ENCODE results near the gene RAB7B. TPM values are rescaled to one million over a fixed set of nuclear protein-coding genes. Genes with fewer than 3 reads are reported as not detected.
"Not testable (repeated sequence)": the region's sequence is repeated elsewhere in the genome, so short reads cannot be mapped to it uniquely, and the experiment has no call there.

RAB7B gene
- polyA plus RNA-seq, result not detected

GRCh38 chr1:206002871-206003801 lies at the start of gene RAB7B:
Gene RAB7B, minus strand, starts transcription at chr1:206003395. Its CDS starts 9,260 bp downstream, at chr1:205994135.
- Mint-ChIP-seq H3K4me3 (no peak within 1 kb of the TSS), H3K4me1 (peaks cover 0 to 5% (median 0%) of the 10 kb centered on the region in 3 donors), H3K9me3 (no peaks in the 10 kb centered on the region), H3K36me3 (no peaks in the 10 kb centered on the region), H3K27me3 (no peaks in the 10 kb centered on the region), H3K27ac (no peak within 1 kb of the TSS)

DNA sequence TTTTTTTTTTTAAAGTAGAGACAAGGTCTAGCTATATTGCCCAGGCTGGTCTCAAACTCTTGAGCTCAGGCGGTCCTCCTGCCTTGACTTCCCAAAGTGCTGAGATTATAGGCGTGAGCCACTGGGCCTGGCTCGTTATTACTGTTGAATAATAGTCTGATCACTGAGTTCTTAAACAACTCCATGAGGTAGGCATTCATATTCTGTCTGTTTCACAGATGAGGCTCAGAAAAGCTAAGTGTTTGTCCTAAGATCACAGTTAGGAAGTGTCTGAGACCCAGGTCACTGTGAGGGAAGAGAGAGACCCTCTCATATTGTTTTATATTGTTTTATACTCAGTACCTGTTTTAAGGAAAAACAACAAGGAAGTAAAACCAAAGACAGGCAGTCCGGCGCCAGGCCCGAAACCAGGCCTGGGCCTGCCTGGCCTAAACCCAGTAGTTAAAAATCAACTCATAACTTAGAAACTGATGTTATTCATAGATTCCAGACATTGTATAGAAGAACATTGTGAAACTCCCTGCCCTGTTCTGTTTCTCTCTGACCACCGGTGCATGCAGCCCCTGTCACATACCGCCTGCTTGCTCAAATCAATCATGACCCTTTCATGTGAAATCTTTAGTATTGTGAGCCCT lies 49.2 kb upstream of the RAB7B start:
- H3K9me3 Mint-ChIP-seq, H3K27me3 Mint-ChIP-seq, H3K36me3 Mint-ChIP-seq: not testable (repeated sequence)
- Mint-ChIP-seq H3K27ac (peak overlapping the region; percentile 89 to 98 (median 90)), H3K4me3 (peak overlapping the region; percentile 74 to 89 (median 80)), H3K4me1 (peaks cover 76 to 86% (median 85%) of the 10 kb centered on the region in 3 donors)

DNA sequence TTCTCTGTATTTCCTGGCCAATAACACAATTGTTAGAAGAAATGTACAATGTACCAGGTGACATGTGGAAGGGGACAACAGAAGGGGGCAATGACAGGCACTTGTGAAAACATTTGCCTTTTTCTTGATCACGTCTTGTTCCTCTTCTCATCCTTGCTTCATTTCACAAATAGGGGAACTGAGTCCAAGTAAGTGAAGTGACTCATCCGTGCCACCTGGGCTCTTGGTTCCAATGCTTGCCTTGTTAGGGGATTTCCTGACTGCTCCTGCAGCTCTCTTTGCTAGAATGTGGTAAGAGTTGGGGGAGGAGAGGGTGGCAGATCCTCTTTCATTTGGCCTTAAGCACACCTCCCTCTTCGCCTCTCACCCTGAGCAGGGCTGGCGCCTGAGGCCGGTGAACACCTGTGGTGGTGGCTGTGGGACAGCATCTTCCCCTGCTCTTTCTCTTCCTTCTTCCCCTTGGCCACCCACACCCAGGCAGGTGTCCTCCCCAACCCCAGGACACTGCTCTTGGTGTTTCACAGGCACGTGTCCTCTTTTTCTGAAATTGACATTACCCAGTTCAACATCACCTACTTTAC lies 47.5 kb upstream of the RAB7B start:
- peaks cover 66 to 79% (median 78%) of the 10 kb centered on the region in 3 donors for H3K4me1 Mint-ChIP-seq
- no peaks in the 10 kb centered on the region for H3K9me3 Mint-ChIP-seq
- peaks cover 2% of the 10 kb centered on the region for H3K36me3 Mint-ChIP-seq
- no peaks in the 10 kb centered on the region for H3K27me3 Mint-ChIP-seq
- peak overlapping the region; percentile 45 to 78 (median 69) for H3K4me3 Mint-ChIP-seq
- peak overlapping the region; percentile 89 to 98 (median 90) for H3K27ac Mint-ChIP-seq

DNA sequence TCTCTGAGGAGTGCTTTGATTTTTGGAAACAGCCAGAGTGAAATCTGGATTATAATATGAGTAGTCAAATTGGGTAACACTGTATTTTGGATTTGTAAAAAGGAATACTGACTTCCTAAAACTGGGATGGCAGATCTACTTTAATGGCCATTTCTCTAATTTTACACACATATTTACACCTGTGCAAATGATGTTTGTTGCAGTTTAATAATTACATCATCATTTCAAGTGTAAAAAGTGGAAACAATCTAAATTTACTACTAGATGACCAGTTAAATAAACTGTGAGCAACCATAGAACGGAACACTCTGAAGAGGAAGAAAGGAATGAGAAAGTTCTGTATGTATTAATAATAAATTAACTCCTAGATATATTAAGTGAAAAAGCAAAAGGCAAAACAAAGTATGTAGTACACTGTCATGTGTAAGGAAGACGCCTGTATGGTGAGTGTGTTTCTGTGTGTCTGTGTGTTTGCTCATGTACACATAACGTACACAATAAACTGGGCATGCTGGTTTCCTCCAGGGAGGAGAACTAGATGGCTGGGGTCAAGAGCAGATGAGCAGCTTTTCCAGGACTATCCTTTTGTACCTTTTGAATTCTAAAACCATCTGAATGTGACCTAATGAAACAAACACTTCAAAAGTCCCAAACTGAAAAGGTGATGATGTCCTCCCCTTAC lies 46.9 kb upstream of the RAB7B start:
- Mint-ChIP-seq H3K36me3 (peaks cover 2% of the 10 kb centered on the region), H3K27ac (peak overlapping the region; percentile 89 to 98 (median 90)), H3K4me3 (peak overlapping the region; percentile 54 to 80 (median 76)), H3K4me1 (peaks cover 60 to 74% (median 73%) of the 10 kb centered on the region in 3 donors), H3K9me3 (no peaks in the 10 kb centered on the region), H3K27me3 (no peaks in the 10 kb centered on the region)

- peaks cover 59 to 71% (median 69%) of the 10 kb centered on the region in 3 donors for H3K4me1 Mint-ChIP-seq
- peaks cover 2% of the 10 kb centered on the region for H3K36me3 Mint-ChIP-seq
Observed at GRCh38 chr1:206049293-206049692, 46.1 kb upstream of the RAB7B start.

GRCh38 chr1:206048582-206048981 lies 45.4 kb upstream of the RAB7B start:
- peak overlapping the region; percentile 52 to 98 (median 90) for H3K27ac Mint-ChIP-seq
- peaks cover 53 to 67% (median 65%) of the 10 kb centered on the region in 3 donors for H3K4me1 Mint-ChIP-seq
- no peaks in the 10 kb centered on the region for H3K9me3 Mint-ChIP-seq
- peaks cover 2% of the 10 kb centered on the region for H3K36me3 Mint-ChIP-seq
- peak overlapping the region in 2 of 4 donors; percentile 43 to 85 for H3K4me3 Mint-ChIP-seq
- no peaks in the 10 kb centered on the region for H3K27me3 Mint-ChIP-seq

More at GRCh38 chr1:206049293-206049692, 46.1 kb upstream of the RAB7B start:
- Mint-ChIP-seq H3K4me3 (peak overlapping the region in 2 of 4 donors; percentile 19 to 85), H3K9me3 (no peaks in the 10 kb centered on the region), H3K27ac (peak overlapping the region; percentile 89 to 98 (median 90)), H3K27me3 (no peaks in the 10 kb centered on the region)

- peaks cover 51 to 58% (median 58%) of the 10 kb centered on the region in 3 donors for H3K4me1 Mint-ChIP-seq
- H3K27ac Mint-ChIP-seq, result peak overlapping the region; percentile 52 to 98 (median 90)
- H3K9me3 Mint-ChIP-seq, result no peaks in the 10 kb centered on the region
- H3K4me3 Mint-ChIP-seq, result peak overlapping the region; percentile 8 to 58 (median 38)
- peaks cover 3% of the 10 kb centered on the region for H3K36me3 Mint-ChIP-seq
- H3K27me3 Mint-ChIP-seq, result no peaks in the 10 kb centered on the region
Observed at GRCh38 chr1:206047271-206047670, 44.1 kb upstream of the RAB7B start.

DNA sequence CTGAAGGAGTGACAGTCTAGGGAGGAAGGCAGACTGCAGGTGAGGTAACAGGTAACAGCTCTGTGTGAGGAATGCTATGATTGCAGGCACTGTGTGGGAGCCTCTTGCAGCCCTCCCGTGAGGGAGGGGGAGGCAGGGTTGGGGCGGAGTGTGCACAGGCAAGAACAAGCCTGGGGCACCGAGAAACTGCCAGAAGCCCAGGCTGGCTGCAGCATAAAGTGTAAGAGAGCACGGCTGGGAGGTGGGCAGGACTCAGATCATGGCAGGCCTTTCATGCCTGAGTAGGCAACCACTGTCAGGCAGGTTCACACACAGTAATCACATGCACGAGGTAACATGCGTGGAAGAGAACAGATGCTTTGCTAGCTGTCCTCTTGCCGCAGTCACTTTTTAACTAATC lies 38.4 kb upstream of the RAB7B start:
- Mint-ChIP-seq H3K4me1 (peaks cover 48 to 51% (median 50%) of the 10 kb centered on the region in 3 donors), H3K4me3 (peak overlapping the region; percentile 62 to 89 (median 78)), H3K27me3 (no peaks in the 10 kb centered on the region), H3K9me3 (no peaks in the 10 kb centered on the region), H3K27ac (peak overlapping the region; percentile 85 to 97 (median 95)), H3K36me3 (peaks cover 3% of the 10 kb centered on the region)

GRCh38 chr1:206040328-206040727 lies 37.1 kb upstream of the RAB7B start:
- H3K27ac Mint-ChIP-seq, result peak overlapping the region; percentile 85 to 97 (median 95)
- H3K4me3 Mint-ChIP-seq, result peak overlapping the region; percentile 31 to 92 (median 89)
- peaks cover 52 to 57% (median 52%) of the 10 kb centered on the region in 3 donors for H3K4me1 Mint-ChIP-seq
- no peaks in the 10 kb centered on the region for H3K27me3 Mint-ChIP-seq
- H3K9me3 Mint-ChIP-seq, result no peaks in the 10 kb centered on the region
- H3K36me3 Mint-ChIP-seq, result peaks cover 4% of the 10 kb centered on the region

DNA sequence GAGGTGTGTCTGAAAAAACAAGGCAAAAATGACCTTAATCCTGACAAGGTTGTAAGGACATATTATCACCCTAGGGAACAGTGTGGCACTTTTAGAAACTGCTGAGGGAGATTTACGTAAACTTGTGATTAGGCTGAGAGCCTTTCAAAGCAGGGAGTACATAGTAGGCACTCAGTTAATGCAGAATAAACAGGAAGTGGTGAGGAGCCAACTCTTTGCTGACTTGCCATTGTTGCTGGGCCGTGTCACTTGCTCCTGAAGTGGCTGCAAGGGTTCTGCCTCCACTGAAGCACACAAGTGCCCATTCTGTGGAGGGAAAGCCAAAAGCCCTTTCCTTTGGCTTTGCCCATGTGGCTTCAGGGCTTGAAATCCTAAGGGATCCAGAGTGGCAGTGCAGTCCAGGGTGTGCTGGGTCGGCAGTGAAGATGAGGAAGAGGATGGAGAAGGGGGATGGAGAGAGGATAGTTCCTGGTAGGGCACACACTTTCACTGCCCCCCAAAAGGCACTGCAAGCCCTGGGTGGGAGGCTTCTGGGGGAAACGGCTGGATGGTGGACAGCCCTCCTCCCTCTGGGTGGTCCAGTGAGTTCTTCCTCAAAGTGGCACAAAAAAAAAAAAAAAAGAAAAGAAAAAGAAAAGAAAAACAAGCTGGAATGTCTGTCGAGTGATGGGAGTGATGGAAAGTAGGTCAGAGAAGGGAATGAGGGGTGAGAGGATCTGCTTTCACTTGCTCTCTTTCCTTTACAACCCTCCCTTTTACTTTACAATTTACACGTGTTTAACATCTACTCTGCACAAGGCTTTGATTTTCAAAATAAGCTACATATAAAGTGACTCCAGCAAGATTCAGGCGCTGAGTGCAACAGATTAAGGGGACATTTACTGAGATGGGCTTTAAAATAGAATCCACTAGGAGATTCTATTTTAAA lies 36.1 kb upstream of the RAB7B start:
- peak overlapping the region; percentile 85 to 95 (median 92) for H3K27ac Mint-ChIP-seq
- peaks cover 4% of the 10 kb centered on the region for H3K36me3 Mint-ChIP-seq
- peak overlapping the region; percentile 42 to 92 (median 89) for H3K4me3 Mint-ChIP-seq
- H3K4me1 Mint-ChIP-seq, result peaks cover 57 to 68% (median 61%) of the 10 kb centered on the region in 3 donors
- H3K27me3 Mint-ChIP-seq, result no peaks in the 10 kb centered on the region
- no peaks in the 10 kb centered on the region for H3K9me3 Mint-ChIP-seq

DNA sequence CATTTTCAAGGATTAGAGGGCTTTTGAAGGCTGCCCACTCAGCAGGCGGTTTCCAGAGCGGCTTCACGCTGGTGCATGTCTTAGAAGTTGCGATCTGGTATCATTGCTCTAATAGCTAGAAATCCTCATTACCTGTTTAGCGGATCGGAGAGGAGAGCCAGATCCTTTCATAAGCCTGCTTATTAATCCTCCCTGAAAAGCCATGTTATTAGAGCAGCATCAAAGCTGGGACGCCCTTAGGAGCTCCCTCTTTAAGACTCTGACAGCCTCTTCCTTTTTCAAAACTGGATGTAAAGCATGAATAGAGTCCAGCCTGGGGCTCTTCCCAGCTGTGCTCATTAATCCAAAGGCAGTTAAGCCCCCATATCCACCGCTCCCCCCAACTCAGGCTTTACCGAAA lies 34.4 kb upstream of the RAB7B start:
- Mint-ChIP-seq H3K36me3 (peaks cover 2% of the 10 kb centered on the region), H3K27ac (peak overlapping the region; percentile 85 to 94 (median 92)), H3K4me1 (peaks cover 61 to 76% (median 65%) of the 10 kb centered on the region in 3 donors), H3K27me3 (no peaks in the 10 kb centered on the region), H3K4me3 (peak overlapping the region; percentile 66 to 95 (median 89)), H3K9me3 (no peaks in the 10 kb centered on the region)

DNA sequence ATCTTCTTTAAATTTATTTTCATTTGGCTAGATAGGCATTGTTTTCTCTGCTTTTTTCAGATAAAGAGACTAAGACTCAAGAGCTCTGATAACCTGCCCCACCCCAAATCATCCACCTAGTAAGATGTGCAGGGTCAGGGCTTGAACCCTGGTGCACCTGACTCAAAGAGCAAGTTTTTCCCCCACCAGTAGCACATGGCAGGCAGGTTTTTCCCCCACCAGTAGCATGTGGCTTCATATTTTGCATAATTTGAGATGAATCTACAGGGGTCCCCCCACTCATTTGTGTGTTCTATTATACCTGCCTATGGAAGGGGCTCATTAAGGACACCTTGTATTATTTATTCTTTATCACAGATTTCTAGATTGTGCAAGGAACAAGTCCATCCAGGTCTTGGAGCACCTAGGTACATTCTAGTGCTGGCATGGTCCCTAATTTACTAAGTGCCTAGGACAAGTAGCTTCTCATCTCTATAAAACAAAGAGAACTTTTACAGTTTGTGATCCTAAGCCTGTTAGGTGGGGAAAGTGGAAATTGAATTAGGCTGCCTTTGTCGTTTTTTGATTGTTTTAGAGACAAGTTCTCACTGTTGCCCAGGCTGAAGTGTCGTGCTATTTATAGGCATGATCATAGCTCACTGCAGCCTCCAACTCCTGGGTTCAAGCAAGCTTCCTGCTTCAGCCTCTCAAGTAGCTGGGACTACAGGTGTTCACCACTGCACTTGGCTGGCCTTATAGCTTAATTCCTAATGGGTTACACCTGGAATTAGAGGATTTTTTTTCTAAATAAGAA lies 33.7 kb upstream of the RAB7B start:
- peak overlapping the region; percentile 91 to 97 (median 94) for H3K4me3 Mint-ChIP-seq
- H3K4me1 Mint-ChIP-seq, result peaks cover 64 to 77% (median 71%) of the 10 kb centered on the region in 3 donors
- H3K27ac Mint-ChIP-seq, result peak overlapping the region; percentile 85 to 94 (median 94)
- no peaks in the 10 kb centered on the region for H3K9me3 Mint-ChIP-seq
- H3K27me3 Mint-ChIP-seq, result no peaks in the 10 kb centered on the region
- H3K36me3 Mint-ChIP-seq, result peaks cover 2% of the 10 kb centered on the region

GRCh38 chr1:206035027-206035426 lies 31.8 kb upstream of the RAB7B start:
- Mint-ChIP-seq H3K4me1 (peaks cover 53 to 66% (median 62%) of the 10 kb centered on the region in 3 donors), H3K36me3 (peaks cover 2% of the 10 kb centered on the region), H3K9me3 (no peaks in the 10 kb centered on the region), H3K27me3 (no peaks in the 10 kb centered on the region), H3K27ac (peak overlapping the region; percentile 85 to 94 (median 94)), H3K4me3 (peak overlapping the region; percentile 91 to 97 (median 94))

Data from IgD-negative memory B cell (primary cell).